ENCODE data around the gene SYT5.

SYT5 gene

GRCh38 chr19:55181740-55182139 lies 1.7 kb upstream of the SYT5 start:
- ATAC-seq, result no peak
- TF ChIP-seq ESRRG (CRISPR knock-in tag; IDR thresholded peaks at IDR 0.05) (no peak), SNAI2 (CRISPR knock-in tag; IDR thresholded peaks at IDR 0.05) (no peak), CSDC2 (CRISPR knock-in tag; IDR thresholded peaks at IDR 0.05) (no peak), TSHZ2 (CRISPR knock-in tag; IDR thresholded peaks at IDR 0.05) (no peak), TCF4 (CRISPR knock-in tag; IDR thresholded peaks at IDR 0.05; ENCODE audit: borderline replicate concordance) (no peak), ZC3H10 (CRISPR knock-in tag; IDR thresholded peaks at IDR 0.05) (no peak), ZNF565 (CRISPR knock-in tag; conservative IDR thresholded peaks at IDR 0.05; ENCODE audit: low read depth) (no peak), RARB (CRISPR knock-in tag; IDR thresholded peaks at IDR 0.05) (no peak), ZNF70 (CRISPR knock-in tag; IDR thresholded peaks at IDR 0.05) (no peak), GLIS3 (CRISPR knock-in tag; IDR thresholded peaks at IDR 0.05) (no peak), TOX (CRISPR knock-in tag; IDR thresholded peaks at IDR 0.05; ENCODE audit: borderline replicate concordance) (no peak), POU6F1 (CRISPR knock-in tag; IDR thresholded peaks at IDR 0.05; ENCODE audit: borderline replicate concordance, low read depth) (no peak), ZFP3 (CRISPR knock-in tag; IDR thresholded peaks at IDR 0.05) (no peak), ARNTL (CRISPR knock-in tag; IDR thresholded peaks at IDR 0.05; ENCODE audit: borderline replicate concordance, low read depth) (no peak), ISL1 (CRISPR knock-in tag; IDR thresholded peaks at IDR 0.05) (no peak), BACH2 (CRISPR knock-in tag; IDR thresholded peaks at IDR 0.05; ENCODE audit: borderline replicate concordance) (no peak), PPARA (CRISPR knock-in tag; IDR thresholded peaks at IDR 0.05; ENCODE audit: borderline replicate concordance) (no peak), CREB5 (CRISPR knock-in tag; IDR thresholded peaks at IDR 0.05; ENCODE audit: low read depth) (no peak)
- TF ChIP-seq, protein P1, sequence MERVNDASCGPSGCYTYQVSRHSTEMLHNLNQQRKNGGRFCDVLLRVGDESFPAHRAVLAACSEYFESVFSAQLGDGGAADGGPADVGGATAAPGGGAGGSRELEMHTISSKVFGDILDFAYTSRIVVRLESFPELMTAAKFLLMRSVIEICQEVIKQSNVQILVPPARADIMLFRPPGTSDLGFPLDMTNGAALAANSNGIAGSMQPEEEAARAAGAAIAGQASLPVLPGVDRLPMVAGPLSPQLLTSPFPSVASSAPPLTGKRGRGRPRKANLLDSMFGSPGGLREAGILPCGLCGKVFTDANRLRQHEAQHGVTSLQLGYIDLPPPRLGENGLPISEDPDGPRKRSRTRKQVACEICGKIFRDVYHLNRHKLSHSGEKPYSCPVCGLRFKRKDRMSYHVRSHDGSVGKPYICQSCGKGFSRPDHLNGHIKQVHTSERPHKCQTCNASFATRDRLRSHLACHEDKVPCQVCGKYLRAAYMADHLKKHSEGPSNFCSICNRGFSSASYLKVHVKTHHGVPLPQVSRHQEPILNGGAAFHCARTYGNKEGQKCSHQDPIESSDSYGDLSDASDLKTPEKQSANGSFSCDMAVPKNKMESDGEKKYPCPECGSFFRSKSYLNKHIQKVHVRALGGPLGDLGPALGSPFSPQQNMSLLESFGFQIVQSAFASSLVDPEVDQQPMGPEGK (CRISPR knock-in tag; IDR thresholded peaks at IDR 0.05; ENCODE audit: borderline replicate concordance), result no peak
- TF ChIP-seq, protein P2, sequence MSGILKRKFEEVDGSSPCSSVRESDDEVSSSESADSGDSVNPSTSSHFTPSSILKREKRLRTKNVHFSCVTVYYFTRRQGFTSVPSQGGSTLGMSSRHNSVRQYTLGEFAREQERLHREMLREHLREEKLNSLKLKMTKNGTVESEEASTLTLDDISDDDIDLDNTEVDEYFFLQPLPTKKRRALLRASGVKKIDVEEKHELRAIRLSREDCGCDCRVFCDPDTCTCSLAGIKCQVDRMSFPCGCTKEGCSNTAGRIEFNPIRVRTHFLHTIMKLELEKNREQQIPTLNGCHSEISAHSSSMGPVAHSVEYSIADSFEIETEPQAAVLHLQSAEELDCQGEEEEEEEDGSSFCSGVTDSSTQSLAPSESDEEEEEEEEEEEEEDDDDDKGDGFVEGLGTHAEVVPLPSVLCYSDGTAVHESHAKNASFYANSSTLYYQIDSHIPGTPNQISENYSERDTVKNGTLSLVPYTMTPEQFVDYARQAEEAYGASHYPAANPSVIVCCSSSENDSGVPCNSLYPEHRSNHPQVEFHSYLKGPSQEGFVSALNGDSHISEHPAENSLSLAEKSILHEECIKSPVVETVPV (CRISPR knock-in tag; IDR thresholded peaks at IDR 0.05), result no peak

- peak; percentile 85 for ATAC-seq
These were observed 1.1 kb downstream of the SYT5 start for GRCh38 chr19:55178781-55179599.

More at GRCh38 chr19:55178781-55179599, 1.1 kb downstream of the SYT5 start:
- TF ChIP-seq CREB5 (CRISPR knock-in tag; IDR thresholded peaks at IDR 0.05; ENCODE audit: low read depth) (no peak), ZNF565 (CRISPR knock-in tag; conservative IDR thresholded peaks at IDR 0.05; ENCODE audit: low read depth) (no peak), BACH2 (CRISPR knock-in tag; IDR thresholded peaks at IDR 0.05; ENCODE audit: borderline replicate concordance) (no peak), SNAI2 (CRISPR knock-in tag; IDR thresholded peaks at IDR 0.05) (no peak), OSR1 (CRISPR knock-in tag; IDR thresholded peaks at IDR 0.05) (no peak), ZC3H10 (CRISPR knock-in tag; IDR thresholded peaks at IDR 0.05) (no peak), ZFP30 (CRISPR knock-in tag; IDR thresholded peaks at IDR 0.05) (no peak)
- TF ChIP-seq, protein P1 (CRISPR knock-in tag; IDR thresholded peaks at IDR 0.05; ENCODE audit: borderline replicate concordance), result no peak
